ENCODE measurements around the gene CD247. TPM values are rescaled to one million over a fixed set of nuclear protein-coding genes. Genes with fewer than 3 reads are reported as not detected.

CD247 gene
- total and polyA plus RNA-seq, 2 of the 4 experiments (the other 2 are of a cell fraction), result not detected

DNA sequence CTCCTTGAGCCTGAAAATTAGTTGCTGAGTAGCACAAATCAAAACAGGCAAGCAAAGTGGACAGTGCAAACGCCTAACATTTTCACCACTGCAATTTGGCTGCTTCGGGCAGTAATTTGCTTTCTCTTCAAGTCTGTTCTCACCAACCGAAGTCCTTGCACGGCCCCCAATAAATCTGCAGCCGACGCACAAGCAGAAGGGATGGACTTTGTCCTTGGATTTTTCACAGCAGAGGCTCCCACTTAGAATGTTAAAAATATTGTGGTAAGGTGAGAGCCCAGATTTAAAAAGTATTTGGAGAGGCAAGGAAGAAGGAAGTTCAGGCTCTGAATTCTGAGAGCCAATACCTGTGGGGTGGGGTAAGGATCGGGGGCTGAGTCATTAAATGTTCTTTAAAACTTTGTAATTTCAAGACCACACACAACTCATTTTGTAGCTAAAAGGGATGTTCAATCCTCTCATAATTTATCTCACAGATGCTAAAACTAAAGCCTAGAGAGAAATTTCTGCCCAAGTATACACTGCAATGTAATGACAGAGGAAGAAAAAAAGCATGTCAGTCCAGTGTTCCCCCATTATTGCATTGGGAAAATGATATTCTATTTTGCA is 6.2 kb downstream of the CD247 start:
- Histone ChIP-seq H3K4ac (ENCODE audit: low read depth, low read length) (no peak overlapping the region), H2BK5ac (ENCODE audit: low read depth, low read length, poor library complexity, severe bottlenecking) (no peak overlapping the region), H3K14ac (replicated peaks; ENCODE audit: low read depth, low read length) (no peak overlapping the region), H4K8ac (ENCODE audit: low read depth in 2 of 2, low read length in 2 of 2) (no peak overlapping the region), H3K9me1 (ENCODE audit: insufficient read depth, low read length) (no peaks in the 10 kb centered on the region), H3K23ac (ENCODE audit: low read depth, low read length) (no peak overlapping the region), H3K36me3 (ENCODE audit: control insufficient read depth, insufficient read depth, low read length) (no peaks in the 10 kb centered on the region), H2BK120ac (ENCODE audit: low read depth, low read length) (no peak overlapping the region), H2AFZ (replicated peaks; ENCODE audit: low read length, poor library complexity) (no peak overlapping the region), H2BK15ac (ENCODE audit: low read depth, low read length) (no peak overlapping the region), H4K91ac (ENCODE audit: insufficient read depth, low read depth, low read length) (no peak overlapping the region), H4K20me1 (ENCODE audit: insufficient read depth, low read length) (no peaks in the 10 kb centered on the region), H3K27ac (ENCODE audit: insufficient read depth, low read length) (no peak overlapping the region), H3K4me3 (ENCODE audit: insufficient read depth, low read depth, low read length) (no peak overlapping the region), H3K9me3 (ENCODE audit: control insufficient read depth, insufficient read depth, low read length) (no peaks in the 10 kb centered on the region), H3K18ac (ENCODE audit: low read depth, low read length) (no peak overlapping the region), H3K56ac (ENCODE audit: extremely low read depth, insufficient read depth, low read length) (no peak overlapping the region), H2AK5ac (ENCODE audit: low read depth, low read length) (no peak overlapping the region), H3K79me1 (ENCODE audit: low read depth in 1 of 2, low read length in 2 of 2) (no peaks in the 10 kb centered on the region), H4K5ac (ENCODE audit: low read depth, low read length) (no peak overlapping the region), H3K4me1 (ENCODE audit: control insufficient read depth, insufficient read depth, low read length) (no peaks in the 10 kb centered on the region), H3K4me2 (ENCODE audit: low read depth, low read length) (no peak overlapping the region), H3K27me3 (ENCODE audit: control insufficient read depth, insufficient read depth, low read length) (peaks cover 6% of the 10 kb centered on the region), H3K9ac (ENCODE audit: low read depth, low read length) (no peak overlapping the region), H2AK9ac (replicated peaks; ENCODE audit: low read depth, low read length, poor library complexity) (no peak overlapping the region), H2BK20ac (ENCODE audit: low read depth, low read length) (no peak overlapping the region)
- dilution Hi-C loops (cut with HindIII; ENCODE audit: low sequenced_read_pairs, unreplicated experiment) (no loop called here), intact Hi-C loops (cut with micrococcal nuclease) (no loop called here), in situ Hi-C loops (cut with MboI; ENCODE audit: low sequenced_read_pairs) (no loop called here)
- ChIA-PET POLR2A (ENCODE audit: unreplicated experiment) (no interaction called here), CTCF (no interaction called here)
- BruUV-seq (replicated peaks), result no TSS peak
- 0% methylated on average over 1 of the region's 7 CpGs; no CpG with 5 or more reads in 1 of the 2 experiments for WGBS, 2 experiments (ENCODE audit: extremely low coverage in 2 of 2, insufficient read length in 1 of 2)
- ATAC-seq (ENCODE audit: low read depth) (no peak), DNase-seq (no peak)
- no peak for TF ChIP-seq CTCF (conservative IDR thresholded peaks at IDR 0.05; ENCODE audit: low read depth, low read length)
